Neural progenitor cell (in vitro differentiated cells): ENCODE results near the gene ZNF81.
"Not testable (repeated sequence)": the region's sequence is repeated elsewhere in the genome, so short reads cannot be mapped to it uniquely, and the experiment has no call there.

Experiments
- EZH2 ChIP-seq: fragments of 200-600 bp; sonication (generic); IDR thresholded peaks from 2 replicates; pipeline ENCODE4 v1.6.1; 2017; ENCODE audit warnings: antibody characterized with exemption, mild to moderate bottlenecking, moderate library complexity
- EZH2phosphoT487 ChIP-seq: fragments of 200-600 bp; sonication (generic); IDR thresholded peaks from 2 replicates; pipeline ENCODE4 v1.6.1; 2017; ENCODE audit warnings: antibody characterized with exemption
- TF ChIP-seq, protein P1 (sequence below): fragments of 200-600 bp; sonication (generic); IDR thresholded peaks from 2 replicates; pipeline ENCODE4 v1.5.1; 2017; ENCODE audit warnings: antibody characterized with exemption, mild to moderate bottlenecking

DNA sequence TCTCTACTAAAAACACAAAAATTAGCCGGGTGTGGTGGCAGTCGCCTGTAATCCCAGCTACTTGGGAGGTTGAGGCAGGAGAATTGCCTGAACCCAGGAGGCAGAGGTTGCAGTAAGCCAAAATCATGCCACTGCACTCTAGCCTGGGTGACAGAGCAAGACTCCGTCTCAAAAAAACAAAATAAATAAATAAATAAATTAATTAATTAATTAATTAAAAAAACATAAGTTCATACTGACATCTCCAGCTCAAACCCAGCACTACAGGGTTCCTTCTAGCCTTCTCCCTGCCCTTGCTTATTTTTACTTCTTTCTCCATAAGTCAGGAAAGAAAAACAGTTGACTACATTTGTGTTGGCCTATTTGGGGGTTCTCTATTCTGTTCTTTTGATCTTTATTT, 95.3 kb downstream of the ZNF81 start:
- TF ChIP-seq, protein P1, sequence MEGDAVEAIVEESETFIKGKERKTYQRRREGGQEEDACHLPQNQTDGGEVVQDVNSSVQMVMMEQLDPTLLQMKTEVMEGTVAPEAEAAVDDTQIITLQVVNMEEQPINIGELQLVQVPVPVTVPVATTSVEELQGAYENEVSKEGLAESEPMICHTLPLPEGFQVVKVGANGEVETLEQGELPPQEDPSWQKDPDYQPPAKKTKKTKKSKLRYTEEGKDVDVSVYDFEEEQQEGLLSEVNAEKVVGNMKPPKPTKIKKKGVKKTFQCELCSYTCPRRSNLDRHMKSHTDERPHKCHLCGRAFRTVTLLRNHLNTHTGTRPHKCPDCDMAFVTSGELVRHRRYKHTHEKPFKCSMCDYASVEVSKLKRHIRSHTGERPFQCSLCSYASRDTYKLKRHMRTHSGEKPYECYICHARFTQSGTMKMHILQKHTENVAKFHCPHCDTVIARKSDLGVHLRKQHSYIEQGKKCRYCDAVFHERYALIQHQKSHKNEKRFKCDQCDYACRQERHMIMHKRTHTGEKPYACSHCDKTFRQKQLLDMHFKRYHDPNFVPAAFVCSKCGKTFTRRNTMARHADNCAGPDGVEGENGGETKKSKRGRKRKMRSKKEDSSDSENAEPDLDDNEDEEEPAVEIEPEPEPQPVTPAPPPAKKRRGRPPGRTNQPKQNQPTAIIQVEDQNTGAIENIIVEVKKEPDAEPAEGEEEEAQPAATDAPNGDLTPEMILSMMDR = not testable (repeated sequence)
- not testable (repeated sequence) for TF ChIP-seq EZH2, EZH2phosphoT487
